HG03457 (cell line): ENCODE results near the gene PGRMC2.

ENCODE experiments used
- ATAC-seq: cut with Tn5 transposase; IDR thresholded peaks from one replicate; pipeline ENCODE4 v1.9.1; 2021; ENCODE audit warnings: moderate number of reproducible peaks; ENCODE audit not compliant: unreplicated experiment

PGRMC2 gene

GRCh38 chr4:128299848-128300247, 12.2 kb upstream of the PGRMC2 start:
- no peak for ATAC-seq

DNA sequence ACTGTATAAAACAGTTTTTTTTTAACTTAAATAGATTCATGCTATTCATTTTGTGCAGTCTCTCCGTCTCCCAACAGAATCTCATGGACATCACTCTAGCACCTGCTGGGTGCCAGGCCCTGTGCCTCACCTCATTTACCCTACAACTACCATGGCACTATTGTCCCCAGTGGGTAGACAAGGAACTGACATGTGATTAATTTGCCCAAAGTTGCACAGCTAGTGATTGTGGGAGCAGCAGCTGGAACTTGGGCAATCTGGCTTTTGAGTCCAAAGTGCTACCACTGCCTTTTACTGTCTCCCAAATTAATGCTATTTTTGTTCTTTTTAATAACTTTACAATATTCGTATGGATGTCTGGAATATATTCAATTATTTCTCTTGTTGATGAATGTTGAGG, 11.2 kb upstream of the PGRMC2 start:
- ATAC-seq: no peak

DNA sequence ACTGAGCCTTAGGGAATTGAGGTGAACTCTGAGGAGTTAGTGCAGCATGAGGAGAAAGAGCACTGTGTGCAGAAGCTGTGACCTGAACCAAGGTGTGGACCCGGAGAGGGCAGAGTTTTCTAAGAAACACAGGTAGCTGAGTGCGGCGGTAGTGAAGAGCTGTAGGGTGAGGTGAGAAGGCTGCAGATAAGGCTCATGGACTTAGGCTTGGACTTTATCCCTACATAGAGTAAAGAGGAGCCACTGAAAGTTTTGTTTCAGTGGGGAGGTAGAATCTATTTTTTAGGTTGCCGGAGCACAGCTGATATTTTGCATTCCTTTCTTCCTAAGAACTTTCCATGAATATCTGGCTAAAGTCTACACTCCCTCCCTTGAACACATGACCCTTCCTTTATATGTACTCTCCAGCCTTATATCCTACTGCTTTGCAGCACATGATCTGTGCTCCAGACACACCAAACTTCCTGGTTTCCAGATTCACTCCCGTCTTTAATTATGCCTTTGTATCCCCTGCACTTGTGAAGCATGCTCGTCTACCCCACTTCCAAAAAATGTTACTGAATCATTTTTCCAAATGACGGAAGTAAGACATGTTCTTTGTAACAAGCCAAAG, 10.6 kb upstream of the PGRMC2 start:
- ATAC-seq: no peak

DNA sequence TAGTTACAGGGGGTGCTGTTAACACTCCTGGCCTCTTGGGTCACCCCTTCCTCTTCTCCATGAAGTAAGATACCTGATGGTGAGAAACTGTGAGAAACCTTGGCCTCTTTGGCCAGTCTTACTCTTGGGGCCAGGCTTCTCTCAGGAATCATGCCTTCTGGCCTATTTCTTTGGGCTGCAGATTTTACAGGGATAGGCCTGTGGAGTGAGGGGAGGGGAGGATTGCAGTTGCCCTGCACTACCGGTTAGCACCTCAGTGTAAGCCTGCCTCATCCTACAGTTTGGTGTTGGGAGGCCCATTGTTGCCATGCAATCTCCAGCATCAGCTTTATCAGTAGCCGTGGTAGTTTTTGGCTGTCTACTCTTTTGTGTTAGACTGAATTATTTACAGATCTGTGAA, 7.6 kb upstream of the PGRMC2 start:
- no peak for ATAC-seq

DNA sequence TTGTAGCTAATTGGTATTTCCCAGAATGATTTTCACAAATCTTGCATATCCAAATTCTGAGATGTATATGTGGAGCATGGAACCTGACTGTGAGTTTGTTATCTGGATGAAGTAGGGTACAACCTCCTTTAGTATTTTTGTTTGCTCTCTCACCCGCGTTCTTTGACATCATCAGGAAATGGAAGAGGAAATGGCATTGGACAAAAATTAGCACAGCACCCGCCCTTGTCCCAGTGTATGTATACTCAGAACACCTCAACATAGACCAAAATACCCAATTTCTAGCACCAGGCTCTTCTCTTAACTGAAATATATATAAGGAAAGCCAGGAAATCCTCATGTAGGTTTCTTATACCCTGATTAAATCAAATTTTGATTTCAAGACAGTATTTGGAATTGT, 6.9 kb upstream of the PGRMC2 start:
- ATAC-seq: no peak

DNA sequence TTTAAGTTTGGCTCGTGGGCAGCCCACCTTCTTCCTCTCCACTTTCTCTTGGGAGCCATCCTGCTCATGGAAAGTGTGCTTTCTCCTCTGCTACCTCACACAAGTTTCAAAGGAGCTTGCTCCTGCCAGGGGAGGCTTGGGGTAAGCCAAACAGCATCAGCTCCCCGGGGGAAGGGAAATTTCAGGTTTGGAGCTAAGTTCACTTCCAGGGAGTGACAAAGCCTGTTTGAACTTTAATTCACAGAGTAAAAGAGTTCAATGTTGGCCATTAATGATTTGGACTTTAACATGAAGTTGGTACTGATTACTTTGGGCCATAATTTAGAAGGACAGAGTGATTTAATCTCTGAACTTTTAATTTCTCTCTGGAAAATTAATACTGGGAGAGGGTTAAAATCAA, 4.7 kb upstream of the PGRMC2 start:
- ATAC-seq: no peak

DNA sequence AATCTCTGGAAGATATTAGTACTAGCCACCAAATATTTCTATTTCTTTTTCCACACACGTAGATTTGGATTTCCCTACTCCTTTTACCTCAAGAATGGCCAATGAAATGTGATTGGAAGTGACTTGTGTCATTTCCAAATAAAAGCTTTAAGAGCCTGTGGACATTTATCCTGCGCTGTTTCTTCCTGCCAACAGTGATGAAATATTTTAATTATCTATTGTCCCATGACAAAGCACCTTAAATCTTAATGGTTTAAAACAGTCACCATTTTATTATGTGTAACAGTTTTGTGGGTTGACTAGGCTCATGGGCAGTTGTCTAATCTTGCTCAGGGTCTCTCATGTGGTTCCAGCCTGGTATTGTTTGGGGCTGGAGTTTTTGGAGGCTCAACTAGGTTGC, 3.5 kb upstream of the PGRMC2 start:
- ATAC-seq: no peak

DNA sequence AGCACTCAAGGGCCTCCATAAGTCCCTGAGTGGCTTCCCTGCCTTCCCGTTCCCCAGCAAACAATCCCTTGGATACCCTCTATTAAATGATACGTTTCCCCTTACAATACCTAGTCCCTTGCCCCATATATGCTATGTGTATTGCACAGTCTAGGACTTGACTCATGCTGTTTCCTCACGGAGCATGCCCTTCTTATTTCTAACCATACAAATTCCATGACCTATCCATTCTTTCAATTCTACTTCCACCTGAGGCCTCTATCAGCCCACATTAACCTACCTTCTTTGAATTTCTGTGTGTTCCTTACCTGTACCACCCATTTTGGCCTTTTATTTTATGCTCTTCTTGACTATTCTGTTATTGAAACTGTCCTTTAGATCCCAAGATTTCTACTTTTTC, 2.9 kb upstream of the PGRMC2 start:
- no peak for ATAC-seq

DNA sequence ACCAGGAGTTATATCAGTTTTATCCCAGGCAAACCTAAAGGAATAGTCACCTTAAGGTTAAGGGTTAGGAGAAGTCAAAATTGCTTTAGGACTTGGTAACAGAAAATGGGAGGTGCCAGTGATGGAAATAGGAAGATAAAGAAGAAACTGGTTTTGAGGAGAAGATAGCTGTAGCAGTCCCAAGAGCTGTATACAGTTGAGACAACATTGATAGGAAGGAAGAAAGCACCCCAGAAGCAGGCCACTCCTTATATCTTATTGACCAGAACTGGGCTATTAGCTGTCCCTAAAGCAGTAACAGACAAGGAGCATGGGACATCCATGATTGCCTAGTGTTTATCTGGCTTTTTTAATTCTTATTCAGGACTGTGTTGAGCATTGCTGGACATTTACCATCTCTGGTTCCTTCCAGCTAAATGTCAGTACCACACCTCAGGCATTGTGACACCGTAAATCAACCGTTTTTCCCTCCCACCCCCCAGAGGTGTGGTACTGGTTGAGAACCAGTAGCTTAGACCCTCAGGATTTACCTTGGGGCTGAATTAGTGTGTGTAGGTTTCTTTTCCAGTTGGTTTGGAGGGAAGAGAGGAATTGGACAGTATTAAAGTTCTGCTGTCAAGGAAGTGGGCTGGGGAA, 2.0 kb upstream of the PGRMC2 start:
- no peak for ATAC-seq

- no peak for ATAC-seq
Measured at GRCh38 chr4:128288689-128289106, 1.1 kb upstream of the PGRMC2 start.

DNA sequence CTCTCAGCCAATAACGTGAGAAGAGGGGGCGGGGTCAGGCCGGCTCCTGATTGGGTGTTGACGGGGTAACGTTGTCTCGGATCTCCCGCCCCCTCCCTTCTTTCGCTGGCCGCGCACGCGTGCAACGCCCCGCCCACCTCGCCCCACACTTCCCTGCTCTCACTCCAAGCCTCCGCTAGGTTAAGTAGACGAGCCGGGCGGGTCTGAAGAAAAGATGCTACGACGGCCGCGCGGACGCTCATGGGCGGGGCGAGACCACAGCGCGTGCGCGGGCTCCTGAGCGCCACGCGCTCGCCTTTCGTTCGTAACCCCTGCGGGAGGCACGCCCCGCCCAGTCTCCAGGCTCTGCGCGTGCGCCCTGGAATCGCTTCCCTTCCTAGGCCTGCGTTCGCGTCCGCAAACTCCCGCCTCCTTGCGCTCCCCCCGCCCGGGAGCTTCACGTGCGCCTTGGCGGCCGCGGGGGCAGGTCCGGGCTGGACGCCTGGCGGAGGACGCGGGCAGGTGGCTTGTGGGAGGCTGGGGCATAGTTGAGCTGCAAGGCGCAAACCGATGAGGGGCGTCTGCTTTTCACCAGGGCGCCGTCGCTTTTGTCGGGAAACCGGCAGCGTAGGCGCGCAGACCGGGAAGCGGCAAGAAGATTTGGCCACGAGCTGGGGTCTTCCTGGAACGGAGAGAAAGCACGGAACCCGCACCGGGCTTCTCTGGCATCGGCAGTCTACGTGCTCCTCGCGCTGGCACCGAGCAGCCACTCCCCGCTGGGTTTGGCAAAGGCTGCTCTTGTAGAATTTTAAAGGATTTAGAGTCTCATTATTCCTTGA, 467 bp upstream of the PGRMC2 start:
- peak; percentile 85 for ATAC-seq

DNA sequence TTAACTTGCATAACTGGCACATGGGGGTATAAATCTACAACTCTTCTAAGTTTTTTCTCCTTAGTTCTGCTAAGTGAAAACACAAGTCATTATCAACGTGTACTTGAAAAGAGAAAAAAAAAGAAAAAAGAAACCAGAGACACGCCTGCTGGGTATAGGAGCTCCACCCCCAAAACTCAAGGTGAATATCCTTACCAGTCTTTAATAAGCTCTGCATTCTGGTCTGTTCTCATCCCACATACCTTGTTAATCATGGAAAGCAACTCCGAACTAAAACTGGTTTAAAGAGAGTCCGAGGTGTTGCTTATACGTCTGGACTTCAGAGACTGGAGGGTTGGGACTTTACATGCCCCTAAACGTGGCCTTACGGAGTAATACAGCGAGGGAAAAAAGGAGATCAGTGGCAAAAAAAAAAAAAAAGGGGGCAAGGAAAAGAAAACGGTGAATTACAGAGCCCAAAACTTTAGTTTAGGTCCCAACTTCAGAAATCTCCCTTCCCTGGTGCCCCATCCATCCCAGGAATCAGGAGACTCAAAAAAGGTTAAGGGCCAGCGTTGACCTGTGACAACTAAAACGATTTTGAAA, 1.0 kb downstream of the PGRMC2 start:
- ATAC-seq: no peak

DNA sequence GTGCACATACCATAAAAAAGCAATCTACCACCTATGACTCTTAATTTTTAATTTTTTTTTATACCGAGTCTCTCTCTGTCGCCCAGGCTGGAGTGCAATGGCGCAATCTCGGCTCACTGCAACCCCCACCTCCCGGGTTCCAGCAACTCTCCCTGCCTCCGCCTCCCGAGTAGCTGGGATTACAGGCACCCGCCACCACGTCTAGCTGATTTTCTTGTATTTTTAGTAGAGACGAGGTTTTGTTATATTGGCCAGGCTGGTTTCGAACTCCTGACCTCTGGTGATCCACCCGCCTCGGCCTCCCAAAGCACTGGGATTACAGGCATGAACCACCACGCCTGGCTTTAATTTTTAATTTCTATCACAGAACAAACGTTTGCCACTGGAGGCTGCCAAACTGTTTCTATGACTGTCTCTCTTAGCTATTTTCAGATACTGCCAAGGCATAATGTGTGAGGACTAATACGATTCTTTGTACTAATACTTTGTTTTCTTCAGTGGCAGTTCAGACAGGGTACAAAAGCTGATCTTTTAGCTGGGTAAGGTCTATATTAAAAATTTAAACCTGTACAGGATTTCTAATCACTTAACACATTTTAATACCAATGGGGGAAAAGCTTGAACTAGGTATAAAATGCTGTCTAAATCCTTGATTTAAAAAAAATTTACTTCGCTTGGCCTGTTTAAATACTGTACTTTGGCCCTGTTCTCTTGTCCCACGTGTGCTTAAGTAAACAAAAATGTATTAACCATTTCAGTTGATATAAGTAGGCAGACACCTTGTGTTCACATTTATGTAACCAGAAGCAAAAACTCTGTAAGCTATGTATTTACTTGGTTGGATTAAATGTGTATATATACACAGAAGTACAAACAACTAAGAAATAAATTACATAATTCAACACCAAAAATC, 2.3 kb downstream of the PGRMC2 start:
- ATAC-seq: no peak

DNA sequence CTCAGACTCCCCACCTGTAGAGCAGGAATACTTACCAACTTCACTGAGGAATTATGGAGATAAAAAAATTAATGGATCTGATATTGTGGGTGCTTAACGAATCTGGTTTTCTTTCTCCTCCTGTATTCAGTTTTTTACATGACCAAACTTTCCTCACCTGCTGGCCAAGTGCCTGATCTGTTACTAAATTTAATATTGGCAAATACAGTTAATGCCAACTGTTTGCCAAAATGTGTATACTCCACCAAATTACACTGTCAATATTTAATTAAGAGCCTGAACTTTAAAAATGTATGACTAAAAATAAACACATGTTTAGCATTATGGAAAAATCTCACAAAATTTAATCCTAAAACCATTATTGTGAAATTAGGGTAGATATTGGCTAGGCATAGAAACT, 3.3 kb downstream of the PGRMC2 start:
- ATAC-seq: no peak

GRCh38 chr4:128283071-128283470, 4.5 kb downstream of the PGRMC2 start:
- ATAC-seq: no peak

DNA sequence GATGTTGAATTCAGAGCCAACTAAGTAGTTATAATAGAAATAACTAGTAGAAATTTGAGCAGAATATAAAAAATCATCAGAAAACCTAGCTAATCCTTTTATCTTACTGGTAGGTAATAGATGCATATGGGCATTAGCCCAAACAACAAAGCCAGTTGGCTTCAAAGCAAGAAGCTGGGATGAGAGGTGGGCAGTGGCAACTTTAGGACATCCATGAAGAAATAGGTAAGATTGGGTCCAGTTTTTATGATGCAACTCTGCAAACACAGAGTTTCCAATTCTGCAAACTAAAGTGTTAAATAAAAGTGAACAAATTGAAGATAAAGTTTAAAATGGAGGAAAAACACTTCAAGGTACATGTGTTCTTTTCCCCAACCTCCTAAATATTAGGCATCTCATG, 5.1 kb downstream of the PGRMC2 start:
- no peak for ATAC-seq

- ATAC-seq: no peak
Measured at GRCh38 chr4:128281354-128281753, 6.3 kb downstream of the PGRMC2 start.

GRCh38 chr4:128279624-128280225, 7.9 kb downstream of the PGRMC2 start:
- ATAC-seq: no peak

- ATAC-seq: no peak
Measured at GRCh38 chr4:128277856-128278255, 9.8 kb downstream of the PGRMC2 start.

GRCh38 chr4:128275346-128275745, 12.3 kb downstream of the PGRMC2 start:
- ATAC-seq: no peak
